ENCODE data around the gene BMP6. TPM values are rescaled to one million over a fixed set of nuclear protein-coding genes. Genes with fewer than 3 reads are reported as not detected.

Gene BMP6
- polyA plus RNA-seq, 3 donors: not detected

DNA sequence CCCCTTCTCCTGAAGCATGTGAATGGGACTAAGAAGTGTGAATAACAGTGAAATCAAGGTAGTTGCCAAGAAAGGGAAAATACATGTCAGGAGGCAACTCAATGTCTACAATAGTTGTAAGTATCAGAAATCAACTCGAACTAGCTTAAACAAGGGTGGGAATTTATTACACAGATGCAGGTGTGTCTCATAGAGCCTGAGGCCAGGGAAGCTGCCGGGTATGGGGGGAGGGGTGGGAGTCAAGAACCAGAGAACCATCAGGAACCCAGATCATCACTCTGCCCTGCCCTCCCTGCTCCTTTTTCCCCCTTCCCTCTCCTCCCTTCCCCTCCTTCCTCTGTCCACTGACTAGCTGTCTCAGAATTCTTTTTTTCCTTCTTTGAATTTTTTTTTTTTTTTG, 34.9 kb upstream of the BMP6 start:
- 100% methylated on average over 1 of the region's 2 CpGs for WGBS (ENCODE audit: insufficient coverage)
- Histone ChIP-seq H3K36me3 (replicated peaks in 1 of 2; ENCODE audit: control insufficient read depth in 1 of 2, insufficient read depth in 2 of 2, low read length in 2 of 2) (no peaks in the 10 kb centered on the region), H3K9me3 (replicated peaks in 1 of 2; ENCODE audit: control insufficient read depth in 1 of 2, insufficient read depth in 1 of 2, low read length in 2 of 2) (no peaks in the 10 kb centered on the region), H3K9ac (ENCODE audit: insufficient read depth, low read length, poor library complexity, severe bottlenecking) (no peak overlapping the region), H3K4me1 (ENCODE audit: control insufficient read depth in 1 of 2, insufficient read depth in 2 of 2, low read length in 2 of 2) (no peaks in the 10 kb centered on the region), H3K79me2 (ENCODE audit: insufficient read depth, low read length) (no peaks in the 10 kb centered on the region), H3K4me2 (replicated peaks; ENCODE audit: extremely low read depth, low read length, poor library complexity, severe bottlenecking) (no peak overlapping the region), H3K27me3 (ENCODE audit: control insufficient read depth in 2 of 2, insufficient read depth in 2 of 2, low read length in 2 of 2) (no peaks in the 10 kb centered on the region), H3K4me3 (replicated peaks in 1 of 3; ENCODE audit: low read depth in 2 of 3, low read length in 3 of 3) (no peak overlapping the region), H4K20me1 (ENCODE audit: insufficient read depth, low read length) (no peaks in the 10 kb centered on the region), H3K27ac (ENCODE audit: low read depth in 1 of 2, low read length in 2 of 2) (no peak overlapping the region), H2AFZ (ENCODE audit: insufficient read depth, low read depth, low read length, poor library complexity, severe bottlenecking) (no peak overlapping the region)
- Mint-ChIP-seq H3K27ac (no peak overlapping the region), H3K4me1 (peaks cover 3% of the 10 kb centered on the region), H3K9me3 (no peaks in the 10 kb centered on the region), H3K36me3 (no peaks in the 10 kb centered on the region), H3K27me3 (ENCODE audit: low read depth in 3 of 3) (peaks cover 2 to 7% (median 5%) of the 10 kb centered on the region in 3 donors), H3K4me3 (no peak overlapping the region)
- TF ChIP-seq, protein P1, sequence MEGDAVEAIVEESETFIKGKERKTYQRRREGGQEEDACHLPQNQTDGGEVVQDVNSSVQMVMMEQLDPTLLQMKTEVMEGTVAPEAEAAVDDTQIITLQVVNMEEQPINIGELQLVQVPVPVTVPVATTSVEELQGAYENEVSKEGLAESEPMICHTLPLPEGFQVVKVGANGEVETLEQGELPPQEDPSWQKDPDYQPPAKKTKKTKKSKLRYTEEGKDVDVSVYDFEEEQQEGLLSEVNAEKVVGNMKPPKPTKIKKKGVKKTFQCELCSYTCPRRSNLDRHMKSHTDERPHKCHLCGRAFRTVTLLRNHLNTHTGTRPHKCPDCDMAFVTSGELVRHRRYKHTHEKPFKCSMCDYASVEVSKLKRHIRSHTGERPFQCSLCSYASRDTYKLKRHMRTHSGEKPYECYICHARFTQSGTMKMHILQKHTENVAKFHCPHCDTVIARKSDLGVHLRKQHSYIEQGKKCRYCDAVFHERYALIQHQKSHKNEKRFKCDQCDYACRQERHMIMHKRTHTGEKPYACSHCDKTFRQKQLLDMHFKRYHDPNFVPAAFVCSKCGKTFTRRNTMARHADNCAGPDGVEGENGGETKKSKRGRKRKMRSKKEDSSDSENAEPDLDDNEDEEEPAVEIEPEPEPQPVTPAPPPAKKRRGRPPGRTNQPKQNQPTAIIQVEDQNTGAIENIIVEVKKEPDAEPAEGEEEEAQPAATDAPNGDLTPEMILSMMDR (IDR thresholded peaks at IDR 0.05): no peak
- intact Hi-C loops (cut with micrococcal nuclease): no loop called here
- no peak for DNase-seq

DNA sequence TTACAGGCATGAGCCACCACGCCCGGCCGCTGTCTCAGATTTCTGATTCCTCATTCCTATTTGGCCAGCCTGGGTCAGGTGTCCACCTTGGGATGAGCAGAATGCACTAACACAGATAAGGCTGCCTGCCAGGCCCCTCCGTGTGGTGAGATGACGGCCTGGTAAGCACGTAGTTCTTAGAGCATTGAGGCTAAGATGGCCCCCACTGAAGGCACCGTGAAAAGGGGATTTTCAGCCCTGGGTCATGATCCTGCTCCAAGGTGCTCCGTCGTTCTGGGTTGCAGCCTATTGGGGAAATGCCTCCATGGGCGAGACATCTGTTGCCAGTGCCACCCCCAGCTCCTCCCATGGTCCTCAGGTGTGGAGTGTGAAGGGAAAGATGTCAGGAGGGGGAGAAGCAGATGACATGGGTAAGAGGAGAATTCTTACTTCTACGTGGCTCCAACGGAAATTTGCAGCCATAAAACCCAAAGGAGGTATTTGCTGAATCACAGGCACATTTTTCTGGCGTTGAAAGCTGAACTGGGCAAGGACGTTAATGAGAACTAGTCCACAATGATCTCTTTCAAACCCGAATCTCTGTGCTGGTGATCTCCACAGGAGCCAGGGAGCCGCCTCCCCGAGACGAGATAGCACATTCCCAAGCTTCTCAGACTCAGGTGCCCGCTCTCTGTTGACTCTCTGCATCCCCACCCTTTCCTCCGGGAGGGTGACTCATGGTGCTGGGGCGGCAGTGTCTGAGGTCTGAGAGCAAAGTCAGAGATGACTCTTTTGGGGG, 34.0 kb upstream of the BMP6 start:
- 87% methylated on average over 14 of the region's 21 CpGs for WGBS (ENCODE audit: insufficient coverage)
- peak overlapping the region in 1 of 2 donors; percentile 51 for H3K4me3 Mint-ChIP-seq
- Histone ChIP-seq H3K27ac (ENCODE audit: low read depth in 1 of 2, low read length in 2 of 2) (no peak overlapping the region), H3K9ac (ENCODE audit: insufficient read depth, low read length, poor library complexity, severe bottlenecking) (no peak overlapping the region), H4K20me1 (ENCODE audit: insufficient read depth, low read length) (no peaks in the 10 kb centered on the region), H3K4me2 (replicated peaks; ENCODE audit: extremely low read depth, low read length, poor library complexity, severe bottlenecking) (no peak overlapping the region), H3K36me3 (replicated peaks in 1 of 2; ENCODE audit: control insufficient read depth in 1 of 2, insufficient read depth in 2 of 2, low read length in 2 of 2) (no peaks in the 10 kb centered on the region), H3K4me3 (replicated peaks in 1 of 3; ENCODE audit: low read depth in 2 of 3, low read length in 3 of 3) (no peak overlapping the region), H3K4me1 (ENCODE audit: control insufficient read depth in 1 of 2, insufficient read depth in 2 of 2, low read length in 2 of 2) (no peaks in the 10 kb centered on the region), H3K9me3 (replicated peaks in 1 of 2; ENCODE audit: control insufficient read depth in 1 of 2, insufficient read depth in 1 of 2, low read length in 2 of 2) (no peaks in the 10 kb centered on the region), H3K27me3 (ENCODE audit: control insufficient read depth in 2 of 2, insufficient read depth in 2 of 2, low read length in 2 of 2) (no peaks in the 10 kb centered on the region), H3K79me2 (ENCODE audit: insufficient read depth, low read length) (no peaks in the 10 kb centered on the region), H2AFZ (ENCODE audit: insufficient read depth, low read depth, low read length, poor library complexity, severe bottlenecking) (peak overlapping the region; percentile 52)
- DNase-seq: peak in 1 of 3 donors; percentile 13
- TF ChIP-seq, protein P1 (IDR thresholded peaks at IDR 0.05): no peak
- H3K9me3 Mint-ChIP-seq: peaks cover 0 to 2% (median 0%) of the 10 kb centered on the region in 7 donors
- H3K27me3 Mint-ChIP-seq (ENCODE audit: low read depth in 3 of 3): peaks cover 2 to 7% (median 5%) of the 10 kb centered on the region in 3 donors
- intact Hi-C loops (cut with micrococcal nuclease): no loop called here
- H3K36me3 Mint-ChIP-seq: no peaks in the 10 kb centered on the region
- H3K27ac Mint-ChIP-seq: no peak overlapping the region
- H3K4me1 Mint-ChIP-seq: peaks cover 3% of the 10 kb centered on the region

Measured in CD14-positive monocyte (primary cell).